NCI-H2107 treated with DMSO at 0.1 percent for 48 hours (cell line): ENCODE results near the gene NNT.

Experiments
- DNase-seq: peaks from one replicate; lab custom pipeline; 2025; ENCODE audit not compliant: unreplicated experiment; lab: John Stamatoyannopoulos, UW

NNT gene

DNA sequence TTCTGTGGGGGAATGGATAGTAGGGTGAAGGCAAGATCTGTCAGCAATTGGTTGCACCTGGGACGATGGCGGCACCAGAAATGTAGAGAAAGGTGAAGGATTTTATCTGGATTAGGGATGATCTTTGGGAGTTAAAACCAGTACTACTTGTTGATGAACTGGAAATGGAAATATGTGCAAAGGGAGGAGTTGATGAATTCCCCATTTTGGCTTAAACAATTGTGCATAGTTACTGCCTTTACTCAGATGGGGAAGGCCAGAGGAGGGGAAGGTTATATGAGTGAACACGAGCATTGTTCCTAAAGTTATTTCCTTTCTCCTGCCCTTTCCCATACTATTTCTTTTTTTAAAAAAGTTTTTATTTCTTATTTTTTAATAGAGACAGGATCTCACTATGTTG, 19.1 kb downstream of the NNT start:
- no peak for DNase-seq

- DNase-seq, result no peak
Measured at GRCh38 chr5:43623048-43623680, 20.2 kb downstream of the NNT start.

GRCh38 chr5:43627028-43627427, 24.0 kb downstream of the NNT start:
- DNase-seq, result peak; percentile 9

GRCh38 chr5:43631182-43631910, 28.4 kb downstream of the NNT start:
- peak; percentile 94 for DNase-seq

DNA sequence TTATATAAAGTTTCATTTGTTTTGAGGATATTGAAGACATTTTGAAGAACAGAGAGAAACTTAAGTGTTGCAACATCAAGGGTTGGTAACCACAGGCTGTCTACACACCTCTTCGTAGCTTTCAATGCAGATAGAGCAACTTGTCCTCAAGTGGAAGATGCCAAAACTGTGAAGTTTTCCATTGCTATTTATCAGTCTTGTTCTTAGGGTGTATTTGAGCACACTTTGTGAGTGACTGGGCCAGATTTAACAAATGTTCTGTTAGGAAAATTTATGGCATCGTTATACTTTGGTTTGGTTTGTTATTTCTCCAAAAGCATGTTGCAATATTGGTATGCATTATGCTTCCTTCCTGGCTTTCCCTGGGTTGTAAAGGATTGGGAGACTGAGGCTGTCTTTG, 31.6 kb downstream of the NNT start:
- no peak for DNase-seq

DNA sequence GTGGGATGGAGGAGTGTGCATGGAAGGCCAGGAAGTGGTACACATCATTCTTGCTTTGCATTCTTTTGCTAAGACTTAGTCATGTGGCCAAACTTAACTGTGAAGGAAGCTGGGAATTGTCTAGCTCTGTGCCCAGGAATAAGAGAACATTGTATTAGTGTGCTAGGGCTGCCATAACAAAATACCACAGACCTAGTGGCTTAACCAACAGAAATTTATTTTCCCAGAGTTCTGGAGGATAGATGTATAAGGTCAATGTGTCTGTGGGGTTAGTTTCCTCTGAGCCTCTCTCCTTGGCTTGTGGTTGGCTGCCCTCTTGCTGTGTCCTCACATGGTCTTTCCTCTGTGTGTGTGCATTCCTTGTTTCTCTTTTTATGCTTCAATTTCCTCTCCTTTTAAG, 32.4 kb downstream of the NNT start:
- no peak for DNase-seq

DNA sequence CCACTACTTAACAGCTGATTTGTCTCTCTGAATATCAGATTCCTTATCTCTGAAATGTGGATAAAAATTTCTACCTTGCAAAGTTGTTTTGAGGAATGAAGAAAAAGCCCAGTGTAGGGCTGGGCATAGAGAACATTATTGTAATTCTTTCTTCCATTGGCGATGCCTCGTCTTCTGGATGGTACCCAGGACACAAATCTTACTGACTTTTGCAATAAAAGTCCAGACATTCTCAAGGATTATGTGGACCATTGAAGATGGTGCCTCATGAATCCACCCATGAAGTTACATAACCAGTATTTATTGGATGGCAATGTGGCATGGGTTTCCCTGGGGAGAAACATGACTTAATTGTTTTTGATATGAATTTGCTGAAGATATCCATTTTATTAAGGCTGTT, 33.1 kb downstream of the NNT start:
- DNase-seq, result no peak

GRCh38 chr5:43637416-43637815, 34.4 kb downstream of the NNT start:
- DNase-seq, result no peak

DNA sequence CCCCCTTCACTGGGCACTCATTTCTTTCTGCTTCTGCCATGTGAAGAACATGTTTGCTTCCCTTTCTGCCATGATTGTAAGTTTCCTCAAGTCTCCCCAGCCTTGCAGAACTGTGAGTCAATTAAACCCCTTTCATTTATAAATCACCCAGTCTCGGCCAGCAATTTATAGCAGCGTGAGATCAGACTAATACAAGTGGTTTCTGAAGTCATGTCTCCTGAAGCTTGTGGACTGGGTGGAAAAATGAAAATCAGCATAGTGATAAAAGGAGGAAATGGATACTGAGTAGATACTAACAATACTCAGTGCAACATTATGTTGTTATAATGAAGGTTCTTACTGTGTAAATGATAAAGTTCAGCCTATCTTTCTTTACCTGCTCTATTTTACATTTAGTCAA, 35.1 kb downstream of the NNT start:
- DNase-seq, result no peak

GRCh38 chr5:43638546-43638945, 35.6 kb downstream of the NNT start:
- no peak for DNase-seq

DNA sequence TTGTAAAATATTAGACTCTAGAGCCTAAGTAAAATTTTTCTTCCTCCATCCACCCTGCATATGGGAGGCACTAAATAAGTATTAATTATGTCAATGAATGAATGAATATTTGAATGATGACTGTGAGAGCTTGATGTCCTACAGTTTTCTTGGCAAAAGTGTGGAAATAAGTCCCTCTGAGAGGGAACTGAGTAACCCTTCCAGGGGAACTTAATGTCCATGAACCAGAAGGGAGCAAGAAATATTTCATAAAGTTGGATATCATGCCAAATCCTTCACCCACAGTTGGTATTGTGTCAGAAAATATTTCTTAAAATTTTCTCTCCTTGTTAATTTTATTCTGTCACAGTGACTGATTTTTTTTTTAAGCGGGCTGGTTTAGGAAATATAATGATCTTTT, 36.6 kb downstream of the NNT start:
- DNase-seq, result no peak

GRCh38 chr5:43642428-43642827, 39.4 kb downstream of the NNT start:
- no peak for DNase-seq

DNA sequence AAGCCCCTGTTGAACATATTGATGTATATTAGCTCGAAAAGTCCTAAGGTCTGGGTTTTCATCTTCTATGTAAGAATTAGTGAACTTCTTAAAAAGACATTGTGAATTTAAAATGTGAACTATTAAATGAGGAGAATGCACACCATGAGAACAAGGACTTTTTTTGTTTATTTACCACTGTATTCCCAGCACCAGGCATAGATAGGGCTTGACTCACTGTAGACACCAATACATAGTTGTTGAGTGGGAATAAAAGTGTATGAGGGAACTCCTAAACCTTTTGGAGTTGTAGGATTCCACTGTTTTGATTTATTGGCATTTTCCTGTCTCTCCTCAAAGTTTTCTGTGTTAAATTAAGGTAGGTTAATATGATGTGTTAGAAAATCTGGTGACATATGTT, 40.3 kb downstream of the NNT start:
- no peak for DNase-seq

DNA sequence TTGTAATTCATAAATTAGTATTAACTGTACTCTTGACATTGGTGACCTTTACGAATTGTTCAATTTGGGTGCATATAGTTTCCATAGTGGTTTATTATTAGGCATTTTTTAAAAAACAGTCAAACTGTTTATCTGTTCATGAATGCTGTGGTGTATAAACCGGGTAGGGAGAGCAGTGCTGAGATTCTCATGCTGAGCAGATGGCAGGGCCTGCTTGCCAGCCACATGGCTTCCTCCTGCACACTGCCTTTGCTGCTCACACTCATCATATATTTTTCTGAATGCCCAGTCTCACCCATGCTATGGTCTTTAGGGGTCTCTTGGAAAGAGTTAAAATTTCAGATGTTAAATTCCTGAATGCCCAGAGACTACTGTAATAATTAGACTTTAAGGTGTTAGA, 40.8 kb downstream of the NNT start:
- no peak for DNase-seq

- DNase-seq, result no peak
Measured at GRCh38 chr5:43646992-43647391, 44.0 kb downstream of the NNT start.

GRCh38 chr5:43647789-43648188, 44.8 kb downstream of the NNT start:
- DNase-seq, result no peak

- DNase-seq, result no peak
Measured at GRCh38 chr5:43648499-43649124, 45.6 kb downstream of the NNT start.

DNA sequence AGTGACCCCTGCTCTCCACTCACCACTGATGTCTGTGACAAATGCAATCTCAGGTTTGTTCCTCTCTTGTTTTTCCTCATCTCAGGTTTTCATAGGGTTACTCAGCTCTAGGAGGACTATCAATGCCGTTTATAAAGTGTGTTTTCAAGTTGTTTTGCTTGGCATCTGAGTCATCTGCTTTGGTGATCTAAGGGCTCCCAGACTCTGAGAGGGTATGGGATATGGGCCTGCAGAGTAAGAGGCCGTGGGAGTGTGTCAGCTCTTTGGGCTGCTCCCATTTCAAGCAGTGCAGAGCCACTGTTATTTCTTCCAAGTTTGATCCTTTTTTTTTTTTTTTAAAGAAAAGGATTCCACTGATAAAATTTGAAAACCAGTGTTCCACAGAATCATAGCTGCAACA, 46.3 kb downstream of the NNT start:
- no peak for DNase-seq

DNA sequence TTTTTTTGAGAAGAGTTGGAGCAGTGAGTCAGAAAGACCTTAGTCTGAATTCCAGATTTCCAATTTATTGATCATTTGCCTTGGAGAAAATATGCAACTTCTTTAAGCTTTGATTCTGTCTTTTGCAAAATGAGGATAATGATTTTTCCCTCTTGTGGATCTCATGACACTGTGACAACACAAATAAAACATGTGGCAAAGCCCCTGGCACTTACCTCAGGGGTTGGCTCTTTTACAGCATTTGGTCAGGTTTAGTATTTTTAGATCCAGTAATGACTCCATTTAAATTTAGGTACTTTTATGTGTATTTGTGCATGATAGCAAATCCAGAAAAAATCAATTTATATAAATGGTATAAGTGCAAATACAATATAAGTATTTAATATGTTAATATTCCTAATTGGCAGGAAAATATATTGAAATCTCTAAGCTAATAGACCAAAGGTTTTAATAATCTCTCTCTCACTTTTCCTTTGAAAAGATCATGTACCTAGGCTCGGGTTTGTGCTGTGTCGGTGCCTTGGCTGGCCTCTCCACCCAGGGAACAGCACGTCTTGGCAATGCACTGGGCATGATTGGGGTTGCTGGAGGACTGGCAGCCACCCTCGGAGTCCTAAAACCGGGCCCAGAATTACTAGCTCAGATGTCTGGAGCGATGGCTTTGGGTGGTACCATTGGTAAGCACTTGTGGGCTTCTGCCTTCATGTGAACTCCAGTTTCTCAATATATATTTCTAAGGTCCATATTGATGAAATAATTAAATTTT, 49.7 kb downstream of the NNT start:
- no peak for DNase-seq

GRCh38 chr5:43658509-43658908, 55.5 kb downstream of the NNT start:
- DNase-seq, result no peak

GRCh38 chr5:43659075-43659474, 56.1 kb downstream of the NNT start:
- no peak for DNase-seq

GRCh38 chr5:43661102-43661501, 58.1 kb downstream of the NNT start:
- DNase-seq, result peak; percentile 5
